NCI-H128 (cell line): ENCODE measurements around the gene RAI14.
A peak's percentile ranks its signal among the peaks of the same experiment; 100 is the strongest.

Experiments used
- DNase-seq: peaks from one replicate; lab custom pipeline; 2025; ENCODE audit not compliant: unreplicated experiment; lab: John Stamatoyannopoulos, UW

Gene RAI14

DNA sequence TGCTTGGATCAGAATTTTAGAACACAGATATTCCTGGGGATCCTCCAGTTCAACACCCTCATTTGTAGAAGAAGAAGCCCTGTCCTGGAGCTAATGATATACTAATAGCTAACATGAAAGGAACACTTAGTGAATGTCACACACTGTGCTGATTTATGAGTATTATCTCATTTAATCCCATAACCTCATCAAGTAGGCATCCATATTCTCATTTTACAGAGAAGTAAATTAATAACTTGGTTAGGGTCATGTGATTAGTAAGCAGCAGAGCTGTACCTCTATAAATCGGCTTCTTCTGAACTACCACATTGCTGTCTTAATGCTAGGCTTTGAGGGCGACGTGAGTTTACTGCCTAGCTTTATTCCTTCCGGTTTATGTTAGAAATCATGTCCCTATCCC is 188.9 kb downstream of the RAI14 start:
- DNase-seq, result no peak

DNA sequence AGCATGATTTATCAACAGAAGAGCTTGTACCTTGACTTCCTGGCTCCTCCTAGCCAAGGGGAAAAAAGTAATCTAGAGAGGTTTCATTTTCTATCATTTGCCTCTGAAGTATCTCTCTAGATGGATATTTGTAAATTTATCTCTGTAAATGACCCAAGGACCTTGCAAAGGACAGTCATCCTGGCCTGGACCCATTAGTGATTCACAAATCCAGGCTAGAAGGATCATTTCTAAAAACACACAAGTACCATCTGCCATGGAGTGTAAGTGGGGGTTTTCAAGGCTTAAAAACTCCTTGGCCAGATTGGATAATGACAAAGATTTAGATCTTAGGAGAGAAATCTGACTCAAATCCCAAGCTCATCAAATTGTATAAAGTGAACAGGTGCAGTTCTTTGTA is 190.9 kb downstream of the RAI14 start:
- DNase-seq, result no peak

DNA sequence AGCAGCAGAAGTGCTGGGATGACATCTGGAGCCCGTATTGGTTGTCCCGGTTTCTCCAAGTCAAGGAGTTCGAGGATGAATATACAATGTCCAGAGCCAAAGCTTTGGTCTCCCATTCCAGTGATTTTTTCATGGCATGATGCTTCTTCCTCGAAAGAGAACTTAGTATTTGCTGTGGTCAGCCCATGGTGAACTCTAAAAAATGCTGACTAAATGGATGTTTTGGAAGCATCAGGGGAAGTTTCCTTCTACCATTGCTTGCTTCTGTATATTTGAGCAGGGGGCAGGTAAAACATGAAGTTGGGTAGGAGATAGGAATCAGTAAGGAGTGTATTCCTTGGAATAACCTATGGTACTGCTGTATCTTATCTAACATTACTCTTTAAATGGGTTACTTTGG is 191.4 kb downstream of the RAI14 start:
- no peak for DNase-seq

DNA sequence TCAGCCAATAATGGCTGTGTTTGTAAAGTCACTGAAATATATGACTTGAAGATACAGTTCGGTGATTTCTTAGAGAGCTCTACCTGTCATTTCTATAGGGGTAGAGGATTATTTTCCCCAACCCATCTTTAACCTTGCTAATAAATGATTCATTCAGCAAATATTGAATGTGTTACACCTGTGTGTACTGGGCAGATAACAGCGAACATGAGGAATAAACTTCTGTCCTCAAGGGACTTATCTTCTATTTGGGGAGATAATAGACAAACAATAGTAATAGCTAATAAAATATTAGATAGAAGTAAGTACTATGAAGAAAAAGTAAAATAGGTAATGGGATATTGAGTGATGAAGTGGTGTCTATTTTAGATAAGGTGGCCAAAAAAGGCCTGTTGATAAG is 192.1 kb downstream of the RAI14 start:
- no peak for DNase-seq

DNA sequence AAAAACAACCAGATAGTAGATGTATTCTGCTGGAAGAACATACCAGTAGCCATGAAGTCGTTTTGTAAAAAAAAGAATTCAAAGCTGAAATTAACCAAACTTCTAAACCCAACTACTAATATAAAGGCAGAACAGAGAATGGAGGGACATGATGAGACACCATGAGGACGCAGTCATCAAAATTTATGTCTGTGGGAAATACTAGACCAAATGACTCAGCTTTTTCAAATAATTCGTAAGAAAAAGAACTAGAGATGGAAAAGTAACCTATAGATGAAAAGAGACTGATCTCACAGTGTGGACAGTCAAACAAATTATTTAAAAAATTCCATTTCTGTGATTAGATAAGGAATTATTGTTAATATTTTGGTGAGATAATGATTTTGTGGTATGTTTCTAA is 193.1 kb downstream of the RAI14 start:
- no peak for DNase-seq

DNA sequence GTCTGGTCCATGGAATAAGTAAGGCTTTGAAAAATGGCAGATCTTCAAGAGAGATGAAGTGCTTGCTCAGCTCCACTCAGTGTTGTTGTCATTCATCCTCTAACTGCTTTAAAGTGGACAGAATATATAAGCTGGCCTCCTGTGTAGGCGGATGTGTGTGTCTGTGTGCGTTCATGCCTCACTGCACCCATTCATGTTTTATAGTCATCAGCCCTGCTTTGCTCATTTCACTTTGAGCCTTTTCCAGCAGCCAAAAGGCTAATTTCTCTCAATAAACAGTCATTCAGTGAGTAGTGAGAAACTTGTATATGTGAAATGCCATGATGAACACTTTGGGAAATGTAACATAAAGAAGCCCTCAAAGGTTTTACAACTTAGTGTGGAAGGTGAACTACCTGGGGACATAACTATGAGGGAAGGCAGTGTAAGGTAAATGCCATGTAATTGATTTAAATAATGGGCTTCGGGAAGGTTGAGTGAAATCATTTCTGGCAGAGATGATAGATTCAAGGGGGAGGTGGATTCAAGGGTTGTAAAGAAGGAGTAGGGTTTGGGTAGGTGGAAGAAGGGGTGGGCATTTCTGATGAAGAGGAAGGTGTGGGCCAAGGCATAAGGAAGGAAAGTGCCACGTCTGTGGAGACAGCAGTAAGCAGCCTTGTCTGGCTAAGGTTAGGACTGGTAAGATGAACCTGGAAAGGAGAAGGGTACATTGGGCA is 198.5 kb downstream of the RAI14 start:
- peak; percentile 67 for DNase-seq

DNA sequence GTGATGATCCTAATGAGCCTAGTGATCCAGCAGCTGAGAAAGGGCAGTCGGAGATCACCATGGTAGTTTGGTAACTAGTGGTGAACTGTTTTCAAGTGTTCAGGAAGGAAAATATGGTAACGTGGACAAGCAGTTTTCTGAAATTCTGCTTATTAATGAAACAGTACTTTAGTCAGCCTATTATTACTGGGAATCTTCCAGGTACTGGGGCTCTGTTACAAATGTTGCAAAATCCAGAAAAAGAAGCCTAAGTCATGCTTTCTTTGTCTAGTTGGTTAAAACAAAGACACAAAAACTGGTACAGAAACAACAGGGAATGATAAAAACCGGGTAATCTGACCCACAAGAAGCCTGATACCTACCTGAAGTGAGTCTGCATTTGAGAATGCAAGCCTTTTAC is 201.0 kb downstream of the RAI14 start:
- no peak for DNase-seq

DNA sequence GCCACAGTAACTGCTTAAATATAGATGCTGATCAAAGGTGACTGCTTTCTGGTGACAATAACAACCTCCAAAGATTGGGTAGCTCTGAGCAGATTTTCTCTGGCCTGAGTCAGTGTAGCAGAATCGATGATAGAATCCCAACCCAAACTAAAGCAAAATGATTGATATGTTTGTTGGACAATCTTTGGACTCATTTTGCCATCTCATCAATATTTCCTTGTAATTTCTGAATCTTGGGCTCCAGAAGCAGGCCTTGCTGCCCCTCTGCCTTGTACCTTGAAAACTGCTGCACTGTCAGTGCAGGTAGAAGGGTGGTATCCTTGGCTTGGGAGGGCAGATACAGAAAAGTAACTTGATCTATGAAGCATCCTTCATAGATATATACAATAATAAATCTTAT is 201.8 kb downstream of the RAI14 start:
- no peak for DNase-seq

DNA sequence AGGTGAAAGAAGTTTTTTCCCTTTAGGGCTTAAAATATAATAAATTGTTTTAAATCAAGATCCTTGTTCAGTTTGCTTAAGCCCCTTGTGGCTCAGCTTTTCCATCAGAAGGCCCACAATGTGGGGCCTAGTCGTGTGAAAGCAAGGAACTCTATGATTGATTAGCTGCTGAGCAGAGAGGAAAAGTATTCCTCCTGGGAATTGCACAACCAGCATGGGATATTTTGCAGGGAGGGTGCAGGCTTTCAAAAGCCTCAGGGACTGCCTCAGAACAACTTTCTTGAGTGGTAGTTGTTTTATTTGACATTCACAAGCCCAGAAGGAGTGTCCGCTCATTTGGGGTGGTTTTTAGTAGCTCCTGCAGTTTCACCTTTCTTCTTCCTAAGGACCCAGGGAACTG is 202.7 kb downstream of the RAI14 start:
- no peak for DNase-seq

DNA sequence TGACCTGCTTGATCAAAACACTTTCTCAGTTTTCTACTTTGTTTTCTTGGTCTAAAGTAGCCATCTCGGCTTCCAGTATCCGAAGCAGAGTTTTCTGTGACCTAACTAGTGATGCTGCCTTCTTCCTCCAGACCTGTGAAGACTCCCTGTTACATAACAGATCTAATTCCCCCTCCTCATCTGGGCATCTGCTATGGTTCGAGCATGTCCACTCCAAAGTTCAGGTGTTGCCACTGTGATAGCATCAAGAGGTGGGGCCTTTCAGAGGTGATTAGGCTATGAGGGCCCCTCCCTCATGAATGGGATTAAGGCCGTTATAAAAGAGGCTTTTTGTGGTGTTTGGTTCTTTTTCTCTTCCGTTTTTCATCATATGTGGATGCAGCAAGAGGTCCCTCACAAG is 203.1 kb downstream of the RAI14 start:
- DNase-seq, result no peak

DNA sequence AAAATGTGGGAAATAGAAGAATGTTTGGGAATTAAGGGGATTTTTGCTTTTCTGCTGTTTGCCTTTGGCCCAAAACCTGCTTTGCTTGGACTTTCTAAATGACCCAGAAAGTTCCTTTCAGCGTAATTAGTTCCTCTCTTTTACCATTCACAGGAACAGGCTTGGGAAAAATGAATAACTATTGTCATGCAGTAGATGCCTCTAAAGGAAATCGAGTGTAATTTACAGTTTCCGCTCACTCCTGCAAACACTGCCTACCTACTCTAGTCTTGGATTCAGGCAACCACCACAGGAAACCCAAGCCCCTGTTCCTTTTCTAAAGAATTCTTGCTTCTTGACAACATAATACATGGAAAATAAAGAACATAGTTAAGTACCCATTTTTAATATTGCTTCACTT is 207.8 kb downstream of the RAI14 start:
- DNase-seq, result no peak

DNA sequence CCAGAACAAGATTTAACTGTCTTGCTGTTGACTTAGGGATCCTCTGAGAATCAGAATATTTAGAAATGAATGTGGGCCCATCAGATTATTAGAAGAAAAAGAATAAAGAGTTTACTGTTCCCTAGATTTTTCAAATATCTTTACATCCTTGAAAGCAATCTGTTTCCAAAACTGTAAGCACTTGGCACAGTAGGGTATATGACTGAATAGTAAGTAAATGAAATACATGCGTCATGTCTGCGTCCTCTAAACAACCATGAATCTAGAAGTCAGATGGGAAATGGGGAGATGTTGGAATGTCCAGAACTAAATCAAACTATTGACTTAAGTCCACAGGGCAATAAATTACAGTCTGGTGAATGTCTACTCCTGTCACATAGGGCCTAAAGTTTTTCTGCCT is 209.0 kb downstream of the RAI14 start:
- no peak for DNase-seq

DNA sequence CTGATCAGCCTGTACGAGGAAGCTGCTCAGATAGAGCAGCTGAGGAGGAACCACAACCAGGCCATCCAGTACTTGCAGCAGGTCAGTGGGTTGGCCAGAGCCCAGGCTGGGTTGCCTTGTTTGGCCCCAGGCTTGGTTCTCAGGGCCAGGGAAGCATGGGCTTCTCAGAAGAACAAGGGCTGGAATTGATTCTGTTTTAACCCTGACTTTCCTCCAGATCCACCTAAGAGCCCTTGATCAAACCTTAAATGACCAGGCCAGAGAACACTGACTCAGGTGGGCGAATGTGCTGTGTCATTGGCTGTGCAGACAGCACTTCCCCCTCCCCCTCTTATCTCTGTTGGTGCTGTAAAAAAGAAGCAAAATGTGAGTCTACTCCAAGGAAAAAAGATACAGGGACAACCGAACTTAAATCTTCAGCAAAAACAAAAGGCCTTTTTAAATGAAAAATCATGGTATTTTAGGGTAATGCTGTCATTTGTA is 210.9 kb downstream of the RAI14 start:
- no peak for DNase-seq

DNA sequence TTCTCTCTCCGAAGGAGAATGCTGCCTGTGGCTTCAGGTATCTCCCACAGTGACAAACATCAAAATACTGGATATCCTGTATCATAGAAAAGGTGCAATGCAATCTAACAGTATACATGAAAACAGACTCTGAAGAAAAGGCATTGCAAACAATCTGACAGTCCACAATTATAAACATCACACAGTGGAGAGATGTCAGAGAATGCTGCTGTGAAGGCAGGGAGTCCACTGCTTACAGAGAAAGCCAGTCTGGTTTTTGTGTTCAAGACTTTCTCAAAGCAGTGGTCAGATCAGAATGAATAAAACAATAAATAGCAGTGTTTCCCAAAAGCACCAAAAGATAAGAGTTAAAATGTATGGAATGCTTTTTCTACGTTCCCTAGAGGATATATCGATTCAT is 211.5 kb downstream of the RAI14 start:
- no peak for DNase-seq

DNA sequence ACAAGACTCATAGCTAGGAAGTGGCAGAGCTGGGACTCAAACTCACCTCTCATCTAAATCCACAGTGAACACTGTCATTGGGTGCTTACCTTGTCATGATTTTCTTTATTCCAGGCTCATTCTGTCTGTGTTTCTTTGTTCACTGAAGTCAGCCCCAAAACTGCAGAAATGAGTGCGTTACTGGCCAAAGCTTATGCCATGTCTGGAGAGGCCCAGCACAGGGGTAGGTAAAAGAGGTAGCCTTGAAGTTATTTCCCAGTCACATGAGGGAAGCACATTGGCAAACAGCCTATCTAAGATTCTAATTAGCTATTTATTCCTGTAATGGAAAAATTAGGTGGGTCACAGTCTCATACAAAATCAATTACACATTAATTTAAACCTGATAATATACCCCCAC is 212.7 kb downstream of the RAI14 start:
- DNase-seq, result no peak

DNA sequence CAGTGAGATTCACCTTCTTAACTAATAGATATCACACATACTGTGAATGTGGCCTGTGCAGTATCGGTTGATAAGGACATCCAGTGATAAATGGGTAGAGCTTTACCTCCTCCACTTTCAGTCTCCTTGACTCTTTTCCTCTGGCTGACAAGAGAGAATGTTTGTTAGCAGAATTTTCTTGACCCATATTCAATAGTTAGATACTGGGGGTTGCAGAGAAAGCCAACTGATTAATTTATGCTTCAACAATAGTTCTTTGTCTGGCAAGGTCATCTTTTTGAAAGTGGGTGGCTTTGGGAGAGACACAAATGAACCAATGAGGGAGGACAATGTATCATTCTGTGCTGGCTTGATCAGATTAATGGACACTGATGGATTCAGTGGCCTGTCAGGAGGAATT is 213.1 kb downstream of the RAI14 start:
- no peak for DNase-seq

DNA sequence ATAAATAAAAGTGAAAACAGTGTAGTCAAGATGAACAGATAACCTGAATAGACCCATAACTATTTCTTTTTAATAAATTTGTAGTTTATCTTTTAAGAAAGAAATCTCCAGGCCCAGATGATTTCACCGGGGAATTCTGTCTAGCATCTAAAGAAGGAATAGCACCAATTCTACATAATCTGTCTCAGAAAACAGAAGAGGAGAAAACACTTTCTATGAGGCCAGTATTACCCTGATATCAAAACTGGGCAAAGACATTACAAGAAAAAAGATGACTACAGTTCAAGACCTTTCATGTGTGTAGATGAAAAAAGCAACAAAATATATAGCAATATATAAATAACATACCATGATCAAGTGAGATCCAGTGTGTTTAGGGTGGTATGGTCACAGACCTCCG is 214.3 kb downstream of the RAI14 start:
- no peak for DNase-seq

DNA sequence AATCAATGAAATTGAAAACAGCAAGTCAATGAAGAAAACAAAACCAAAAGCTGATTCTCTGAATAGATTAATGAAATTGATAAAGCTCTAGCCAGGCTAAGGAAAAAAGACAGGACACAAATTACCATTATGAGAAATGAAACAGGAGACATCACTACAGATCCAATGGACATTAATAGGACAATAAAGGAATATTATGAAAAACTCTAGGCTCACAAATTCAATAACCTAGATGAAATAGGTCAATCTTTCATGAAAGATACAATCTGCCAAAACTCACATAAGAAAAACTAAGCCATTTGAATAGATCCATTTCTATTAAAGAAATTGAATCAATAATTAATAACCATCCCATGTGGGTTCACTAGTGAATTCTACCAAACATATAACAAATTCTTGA is 220.1 kb downstream of the RAI14 start:
- DNase-seq, result no peak

DNA sequence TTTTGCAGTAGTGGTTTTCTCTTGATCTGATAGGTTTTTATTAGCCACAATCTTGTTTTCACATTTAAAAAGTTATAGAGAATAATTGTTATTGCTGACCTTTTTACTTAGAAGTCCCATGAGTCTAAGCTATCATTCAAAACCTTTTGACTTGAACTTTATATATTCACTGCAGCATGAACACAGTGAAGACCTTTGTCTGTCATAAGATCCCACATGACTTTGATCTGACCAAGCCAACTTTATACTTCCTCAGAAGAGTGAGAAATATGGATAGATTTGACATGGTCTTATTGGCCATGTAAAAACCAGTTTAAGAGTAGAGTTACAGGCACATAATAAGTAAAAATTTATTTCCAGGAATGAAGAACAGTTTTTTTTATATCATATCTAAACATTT is 225.1 kb downstream of the RAI14 start:
- DNase-seq, result no peak
